A549 (cell line): ENCODE results near the gene SPRTN. TPM values are rescaled to one million over a fixed set of nuclear protein-coding genes. Genes with fewer than 3 reads are reported as not detected.
A peak's percentile ranks its signal among the peaks of the same experiment; 100 is the strongest.

Source experiments
- ATAC-seq, 2 experiments: fragments of 200-7000 bp in 1 of 2; fragments of >200 bp in 1 of 2; cut with Nextera tagmentation in 1 of 2; cut with Tn5 transposase in 1 of 2; 3 replicates each; pipeline versions ENCODE4 v1.8.0 to v1.9.1; 2018 to 2020; ENCODE audit warnings: mild to moderate bottlenecking in 1 of 2, moderate library complexity in 1 of 2
- CTCF ChIA-PET: fragments of 300-600 bp; sonication (Branson Sonifier 250); formaldehyde crosslinking; extraction: SDS; loops from one replicate; lab custom pipeline; 2021; ENCODE audit warnings: antibody characterized with exemption, inconsistent platforms; lab: Yijun Ruan, JAX
- POLR2A ChIA-PET: fragments of 350-600 bp; formaldehyde crosslinking; extraction: SDS; loops from one replicate; lab custom pipeline; 2021; ENCODE audit warnings: antibody characterized with exemption, inconsistent platforms; lab: Yijun Ruan, JAX
- DNase-seq, 2 experiments: peaks; one replicate each; pipeline versions ENCODE4 v3.0.0 to v3.0.0-alpha.2; 2011 to 2016; ENCODE audit warnings: low read depth in 1 of 2, low spot score in 1 of 2
- FAIRE-seq: peaks from 2 replicates; lab custom pipeline; 2011; peaks lifted over from hg19 to GRCh38; lab: Jason Lieb, UNC
- H3K27ac ChIP-seq, 2 experiments: fragments of >200 bp; sonication (Bioruptor Twin); formaldehyde crosslinking; 3 replicates each; pipeline ENCODE4 v1.5.1; 2016 to 2017
- H3K4me1 ChIP-seq: fragments of >200 bp; sonication (Bioruptor Twin); formaldehyde crosslinking; 3 replicates; pipeline ENCODE4 v1.6.1; 2016
- H3K4me2 ChIP-seq: fragments of >200 bp; sonication (Bioruptor Twin); formaldehyde crosslinking; 3 replicates; pipeline ENCODE4 v1.6.1; 2016
- H3K4me3 ChIP-seq: fragments of >200 bp; sonication (Bioruptor Twin); formaldehyde crosslinking; 3 replicates; pipeline ENCODE4 v1.5.1; 2016
- H3K9me3 ChIP-seq: fragments of >200 bp; sonication (Bioruptor Twin); formaldehyde crosslinking; 3 replicates; pipeline ENCODE4 v1.6.1; 2016
- BCL3 ChIP-seq: fragments of >200 bp; sonication (Bioruptor Twin); formaldehyde crosslinking; IDR thresholded peaks from 3 replicates; pipeline ENCODE4 v1.6.1; 2016
- CEBPB ChIP-seq, 2 experiments: fragments of >200 bp in 1 of 2; sonication (Bioruptor Twin) in 1 of 2; formaldehyde crosslinking in 1 of 2; IDR thresholded peaks; 2 replicates each; pipeline ENCODE4 v1.6.1; 2012 to 2016
- CHD4 ChIP-seq: fragments of 200-600 bp; sonication (generic); IDR thresholded peaks from 2 replicates; pipeline ENCODE4 v1.6.1; 2016; ENCODE audit warnings: antibody characterized with exemption, mild to moderate bottlenecking, borderline replicate concordance
- EHMT2 ChIP-seq: fragments of 200-600 bp; sonication (generic); IDR thresholded peaks from 2 replicates; pipeline ENCODE4 v1.6.1; 2016; ENCODE audit warnings: antibody characterized with exemption, low read depth, mild to moderate bottlenecking, moderate library complexity
- ESRRA ChIP-seq: fragments of 150-350 bp; IDR thresholded peaks from 2 replicates; pipeline ENCODE4 v1.6.1; 2014; ENCODE audit warnings: mild to moderate bottlenecking, low read length, borderline replicate concordance
- FOSL2 ChIP-seq, 2 experiments: fragments of 450-650 bp in 1 of 2; fragments of >200 bp in 1 of 2; sonication (Bioruptor Twin) in 1 of 2; formaldehyde crosslinking; IDR thresholded peaks; 2 replicates each; pipeline versions ENCODE4 v1.5.0 to v1.6.1; 2016 to 2020; ENCODE audit warnings: mild to moderate bottlenecking in 1 of 2, moderate library complexity in 1 of 2
- HEYL ChIP-seq: fragments of 250-450 bp; sonication (Bioruptor Pico); IDR thresholded peaks from 2 replicates; pipeline ENCODE4 v1.8.0; 2021; ENCODE audit warnings: mild to moderate bottlenecking, moderate library complexity
- HOXB13 ChIP-seq: fragments of 250-450 bp; sonication (Bioruptor Pico); IDR thresholded peaks from 2 replicates; pipeline ENCODE4 v1.5.0; 2020; ENCODE audit warnings: low read depth, mild to moderate bottlenecking, moderate library complexity
- HOXB5 ChIP-seq: fragments of 250-450 bp; sonication (Bioruptor Pico); IDR thresholded peaks from 2 replicates; pipeline ENCODE4 v1.5.0; 2020; ENCODE audit warnings: mild to moderate bottlenecking, moderate library complexity
- KDM1A ChIP-seq: fragments of 200-600 bp; sonication (generic); IDR thresholded peaks from 2 replicates; pipeline ENCODE4 v1.6.1; 2016; ENCODE audit warnings: low read depth, mild to moderate bottlenecking
- MAFK ChIP-seq: fragments of 450-650 bp; IDR thresholded peaks from 2 replicates; pipeline ENCODE4 v1.6.1; 2014; ENCODE audit not compliant: partially characterized antibody
- MAZ ChIP-seq: fragments of 150-350 bp; IDR thresholded peaks from 2 replicates; pipeline ENCODE4 v1.6.1; 2014; ENCODE audit warnings: antibody characterized with exemption, low read depth, low read length, borderline replicate concordance
- MYC ChIP-seq: IDR thresholded peaks from 2 replicates; pipeline ENCODE4 v1.6.1; 2012; ENCODE audit warnings: mild to moderate bottlenecking, inconsistent platforms, low read length, improper control_type of control experiment, borderline replicate concordance
- NFE2L2 ChIP-seq: fragments of 150-350 bp; conservative IDR thresholded peaks from 2 replicates; pipeline ENCODE4 v1.6.1; 2014; ENCODE audit warnings: low read length
- POLR2A ChIP-seq: IDR thresholded peaks from 2 replicates; pipeline ENCODE4 v1.6.1; 2012; ENCODE audit warnings: mild to moderate bottlenecking, low read length
- RARB ChIP-seq: fragments of 250-450 bp; sonication (Bioruptor Pico); IDR thresholded peaks from 2 replicates; pipeline ENCODE4 v1.8.0; 2021; ENCODE audit warnings: mild to moderate bottlenecking, moderate library complexity
- REST ChIP-seq: fragments of 200-600 bp; sonication (generic); IDR thresholded peaks from 2 replicates; pipeline ENCODE4 v1.6.1; 2016; ENCODE audit warnings: antibody characterized with exemption, mild to moderate bottlenecking, moderate library complexity
- RFX5 ChIP-seq: fragments of 450-650 bp; IDR thresholded peaks from 2 replicates; pipeline ENCODE4 v1.7.1; 2014; ENCODE audit warnings: antibody characterized with exemption, mild to moderate bottlenecking, moderate library complexity
- RNF2 ChIP-seq: fragments of 200-600 bp; sonication (generic); IDR thresholded peaks from 2 replicates; pipeline ENCODE4 v1.6.1; 2016; ENCODE audit warnings: low read depth, mild to moderate bottlenecking, antibody characterized with exemption, moderate library complexity, borderline replicate concordance
- SMC3 ChIP-seq: fragments of >200 bp; sonication (Bioruptor Twin); formaldehyde crosslinking; IDR thresholded peaks from 3 replicates; pipeline ENCODE4 v1.6.1; 2018; ENCODE audit warnings: inconsistent platforms
- TP53 ChIP-seq: fragments of 250-450 bp; sonication (Bioruptor Pico); IDR thresholded peaks from 2 replicates; pipeline ENCODE4 v1.5.0; 2021; ENCODE audit warnings: mild to moderate bottlenecking, moderate library complexity
- USF2 ChIP-seq: fragments of 450-650 bp; IDR thresholded peaks from 2 replicates; pipeline ENCODE4 v1.6.1; 2014; ENCODE audit warnings: antibody characterized with exemption
- ZC3H11A ChIP-seq: fragments of 450-650 bp; IDR thresholded peaks from 2 replicates; pipeline ENCODE4 v1.6.1; 2014; ENCODE audit warnings: antibody characterized with exemption, mild to moderate bottlenecking
- ZFP36 ChIP-seq: fragments of 450-650 bp; IDR thresholded peaks from 2 replicates; pipeline ENCODE4 v1.6.1; 2014; ENCODE audit warnings: borderline replicate concordance; ENCODE audit not compliant: partially characterized antibody
- ZSCAN20 ChIP-seq: fragments of 250-450 bp; sonication (Bioruptor Pico); IDR thresholded peaks from 2 replicates; pipeline ENCODE4 v1.8.0; 2022; ENCODE audit warnings: mild to moderate bottlenecking, moderate library complexity
- WGBS: methylation state at CpG from one replicate; pipeline ENCODE4 v1.1.6; 2017; ENCODE audit errors: missing lambda C conversion rate; 5-methylcytosine and 5-hydroxymethylcytosine counted together
- polyA plus RNA-seq, 4 experiments: library from polyadenylated mRNA; depleted of rRNA in 3 of 4; stranded (reverse); fragments of >200 nt; fragmentation: RNase III in 1 of 4; extraction: RNeasy Plus Mini Kit Qiagen cat#74134 plus additional on column Dnase treatment in 1 of 4; gene quantifications; 2 replicates in 3 of 4; 3 replicates in 1 of 4; pipeline ENCODE4 v1.2.3, GENCODE V29; 2011 to 2017

The SPRTN gene
- polyA plus RNA-seq, 2 of the 4 experiments (the other 2 are of a cell fraction), result 14.0 to 21.0 TPM

- peaks cover 37% of the 10 kb centered on the region for H3K4me1 ChIP-seq
- ChIA-PET CTCF (interaction anchor here (1.1 to 6.5 kb wide), 10 partner anchors 12 to 235 kb away, joined by 3 to 54 read pairs (median 6); no protein-coding TSS in a partner anchor), POLR2A (no interaction called here)
- TF ChIP-seq ESRRA, result no peak
- no peak for TF ChIP-seq FOSL2 (IDR thresholded peaks at IDR 0.05)
- TF ChIP-seq FOSL2 (CRISPR knock-in tag; IDR thresholded peaks at IDR 0.05), result peak; percentile 34
- TF ChIP-seq RARB, result no peak
- TF ChIP-seq ZFP36, result no peak
- TF ChIP-seq CEBPB (IDR thresholded peaks at IDR 0.05), result peak in 1 of 2 experiments; percentile 48; a peak in 1 of 4 replicates
- TF ChIP-seq MAFK, result no peak
- TF ChIP-seq USF2, result no peak
- no peak for TF ChIP-seq EHMT2
- no peak for TF ChIP-seq POLR2A
- H3K9me3 ChIP-seq, result no peaks in the 10 kb centered on the region
- no peak overlapping the region for H3K4me3 ChIP-seq
- WGBS, result 52% methylated on average over 6 of the region's 6 CpGs
- ATAC-seq (peak in 1 of 2 experiments; percentile 26; a peak in 1 of 6 replicates), DNase-seq (peak in 1 of 2 experiments; percentile 39), FAIRE-seq (no peak)
- H3K27ac ChIP-seq, result no peak overlapping the region
- peak overlapping the region; percentile 4; the same call in 1 of the 3 replicates for H3K4me2 ChIP-seq
These were observed 21.0 kb downstream of the SPRTN start for GRCh38 chr1:231359113-231359512.

- H3K4me3 ChIP-seq, result no peak overlapping the region
- no peak overlapping the region for H3K4me2 ChIP-seq
- no peak for ATAC-seq
- ChIA-PET CTCF (interaction anchor here (1.1 to 4.0 kb wide), 7 partner anchors 12 to 228 kb away, joined by 3 to 22 read pairs (median 5); partner anchors contain the start of gene EGLN1), POLR2A (interaction anchor here (1.6 kb wide), 1 partner anchor 58 kb away, joined by 3 read pairs; no protein-coding TSS in a partner anchor)
- DNase-seq, result no peak
- TF ChIP-seq HOXB13 (CRISPR knock-in tag), result no peak
- no peak for TF ChIP-seq ZC3H11A
- TF ChIP-seq MYC, result no peak
- no peak for TF ChIP-seq CHD4
- no peak for TF ChIP-seq EHMT2
- no peak for TF ChIP-seq RNF2
- TF ChIP-seq NFE2L2, result no peak
- TF ChIP-seq HEYL (CRISPR knock-in tag), result no peak
- TF ChIP-seq ZSCAN20 (CRISPR knock-in tag), result no peak
- no peak for TF ChIP-seq TP53
- no peak for TF ChIP-seq HOXB5 (CRISPR knock-in tag)
- no peak for TF ChIP-seq MAZ
- TF ChIP-seq POLR2A, result no peak
- no peak for TF ChIP-seq KDM1A
- no peak for TF ChIP-seq USF2
- no peak for TF ChIP-seq REST
- no peak for TF ChIP-seq CEBPB (IDR thresholded peaks at IDR 0.05)
- TF ChIP-seq BCL3, result no peak
- TF ChIP-seq SMC3, result no peak
- TF ChIP-seq RFX5, result no peak
- FAIRE-seq, result no peak
- no peak overlapping the region for H3K27ac ChIP-seq
- peaks cover 27% of the 10 kb centered on the region for H3K4me1 ChIP-seq
- WGBS, result 95% methylated on average over 1 of the region's 1 CpG
- no peaks in the 10 kb centered on the region for H3K9me3 ChIP-seq
These were observed 24.2 kb downstream of the SPRTN start for GRCh38 chr1:231362325-231362724.
